Keratinocyte (primary cell): ENCODE results near the gene ISX.

ENCODE experiments used
- CTCF ChIP-seq, 3 experiments: IDR thresholded peaks in 1 of 3; conservative IDR thresholded peaks in 1 of 3; optimal IDR thresholded peaks in 1 of 3; 2 replicates in 2 of 3; 3 replicates in 1 of 3; pipeline versions ENCODE3 to v1.5.1; 2011; ENCODE audit warnings: low read length in 3 of 3, mild to moderate bottlenecking in 3 of 3, moderate library complexity in 2 of 3, control low read depth in 1 of 3, inconsistent platforms in 1 of 3; ENCODE audit not compliant: insufficient read depth in 2 of 3; ENCODE audit errors: extremely low read depth in 1 of 3
- EZH2 ChIP-seq: IDR thresholded peaks from one replicate; pipeline ENCODE4 v1.6.1; 2012; ENCODE audit warnings: inconsistent platforms, mild to moderate bottlenecking, low read length, moderate library complexity

GRCh38 chr22:35116817-35117216 is 50.9 kb downstream of the ISX start:
- no peak for TF ChIP-seq CTCF (optimal IDR thresholded peaks at IDR 0.05 in 1 of 3, IDR thresholded peaks at IDR 0.05 in 1 of 3, conservative IDR thresholded peaks at IDR 0.05 in 1 of 3; ENCODE audit: extremely low read depth in 1 of 3, insufficient read depth in 2 of 3, low read length in 3 of 3)
- no peak for TF ChIP-seq EZH2
